H9 (cell line): ENCODE data around the gene AFAP1L2. TPM values are rescaled to one million over a fixed set of nuclear protein-coding genes. Genes with fewer than 3 reads are reported as not detected.

Experiments
- DNase-seq: peaks from one replicate; pipeline ENCODE4 v3.0.0-alpha.2; 2017
- H2AFZ ChIP-seq: one replicate; pipeline ENCODE4 v1.6.1; 2013; ENCODE audit warnings: mild to moderate bottlenecking, low read length, control low read depth, moderate library complexity
- H2AK5ac ChIP-seq: 2 replicates; pipeline ENCODE4 v1.6.1; 2013; ENCODE audit warnings: low read length, control low read depth, mixed read lengths; ENCODE audit not compliant: insufficient read length
- H2BK120ac ChIP-seq: one replicate; pipeline ENCODE4 v1.6.1; 2013; ENCODE audit warnings: low read depth, mild to moderate bottlenecking, low read length, control low read depth, inconsistent platforms; ENCODE audit not compliant: poor library complexity, severe bottlenecking
- H2BK12ac ChIP-seq: 2 replicates; pipeline ENCODE4 v1.6.1; 2013; ENCODE audit warnings: low read length, control low read depth, mixed read lengths, low read depth; ENCODE audit not compliant: insufficient read length
- H2BK15ac ChIP-seq: 2 replicates; pipeline ENCODE4 v1.6.1; 2013; ENCODE audit warnings: low read depth, low read length, control low read depth
- H2BK20ac ChIP-seq: one replicate; pipeline ENCODE4 v1.6.1; 2013; ENCODE audit warnings: low read depth, mild to moderate bottlenecking, low read length, control low read depth, inconsistent platforms; ENCODE audit not compliant: poor library complexity, severe bottlenecking
- H2BK5ac ChIP-seq: 2 replicates; pipeline ENCODE4 v1.6.1; 2013; ENCODE audit warnings: low read length, control low read depth, mixed read lengths; ENCODE audit not compliant: insufficient read length
- H3K14ac ChIP-seq: 2 replicates; pipeline ENCODE4 v1.6.1; 2013; ENCODE audit warnings: low read length, control low read depth; ENCODE audit not compliant: insufficient read depth
- H3K18ac ChIP-seq: 2 replicates; pipeline ENCODE4 v1.6.1; 2013; ENCODE audit warnings: low read depth, mild to moderate bottlenecking, mixed read lengths, low read length, control low read depth; ENCODE audit not compliant: insufficient read length
- H3K23ac ChIP-seq: 2 replicates; pipeline ENCODE4 v1.6.1; 2013; ENCODE audit warnings: low read length, control low read depth, mixed read lengths, low read depth; ENCODE audit not compliant: insufficient read length
- H3K23me2 ChIP-seq: 2 replicates; pipeline ENCODE4 v1.6.1; 2013; ENCODE audit warnings: low read depth, mild to moderate bottlenecking, mixed read lengths, low read length, control low read depth; ENCODE audit not compliant: insufficient read length, poor library complexity, severe bottlenecking
- H3K27ac ChIP-seq: 2 replicates; pipeline ENCODE4 v1.5.1; 2013; ENCODE audit warnings: low read length, control low read depth, mixed read lengths, low read depth; ENCODE audit not compliant: insufficient read length
- H3K27me3 ChIP-seq: 2 replicates; pipeline ENCODE4 v1.6.1; 2013; ENCODE audit warnings: low read length, control low read depth, inconsistent platforms; ENCODE audit not compliant: insufficient read depth
- H3K4ac ChIP-seq: 2 replicates; pipeline ENCODE4 v1.6.1; 2013; ENCODE audit warnings: low read depth, mild to moderate bottlenecking, control low read depth, inconsistent platforms, low read length, moderate library complexity
- H3K4me1 ChIP-seq: 2 replicates; pipeline ENCODE4 v1.6.1; 2013; ENCODE audit warnings: low read length, control low read depth, inconsistent platforms; ENCODE audit not compliant: insufficient read depth
- H3K4me2 ChIP-seq: 2 replicates; pipeline ENCODE4 v1.6.1; 2013; ENCODE audit warnings: low read length, control low read depth, mixed read lengths; ENCODE audit not compliant: insufficient read length, insufficient read depth
- H3K56ac ChIP-seq: 2 replicates; pipeline ENCODE4 v1.6.1; 2013; ENCODE audit warnings: low read depth, mild to moderate bottlenecking, mixed read lengths, low read length, control low read depth; ENCODE audit not compliant: insufficient read length
- H3K79me1 ChIP-seq: 2 replicates; pipeline ENCODE4 v1.6.1; 2013; ENCODE audit warnings: low read depth, mild to moderate bottlenecking, moderate library complexity, low read length, control low read depth, inconsistent platforms; ENCODE audit not compliant: insufficient read depth, poor library complexity, severe bottlenecking
- H3K79me2 ChIP-seq: 2 replicates; pipeline ENCODE4 v1.6.1; 2013; ENCODE audit warnings: low read length, control low read depth, inconsistent platforms; ENCODE audit not compliant: insufficient read depth
- H3K9ac ChIP-seq: 2 replicates; pipeline ENCODE4 v1.6.1; 2013; ENCODE audit warnings: low read length, control low read depth, mixed read lengths; ENCODE audit not compliant: insufficient read length; ENCODE audit errors: extremely low read depth
- H3K9me3 ChIP-seq: one replicate; pipeline ENCODE4 v1.6.1; 2013; ENCODE audit warnings: low read depth, low read length, inconsistent platforms; ENCODE audit not compliant: control insufficient read depth
- H3T11ph ChIP-seq: one replicate; pipeline ENCODE4 v1.6.1; 2013; ENCODE audit warnings: mild to moderate bottlenecking, low read length, control low read depth, inconsistent platforms
- H4K20me1 ChIP-seq: one replicate; pipeline ENCODE4 v1.6.1; 2013; ENCODE audit not compliant: control insufficient read depth, insufficient read length, insufficient read depth
- H4K5ac ChIP-seq: 2 replicates; pipeline ENCODE4 v1.6.1; 2013; ENCODE audit warnings: low read depth, mild to moderate bottlenecking, mixed read lengths, low read length, control low read depth; ENCODE audit not compliant: insufficient read length
- H4K8ac ChIP-seq: replicated peaks from 2 replicates; pipeline ENCODE4 v1.6.1; 2013; ENCODE audit warnings: low read length, control low read depth, mixed read lengths, low read depth; ENCODE audit not compliant: insufficient read length
- H4K91ac ChIP-seq: 2 replicates; pipeline ENCODE4 v1.6.1; 2013; ENCODE audit warnings: low read depth, mild to moderate bottlenecking, moderate library complexity, mixed read lengths, low read length, control low read depth; ENCODE audit not compliant: insufficient read length
- H3K27ac Mint-ChIP-seq, 3 experiments: 2 replicates in 2 of 3; 3 replicates in 1 of 3; pipeline ENCODE4 v1.8.0; 2020 to 2021; ENCODE audit warnings: mixed read lengths in 3 of 3, mild to moderate bottlenecking in 1 of 3, moderate library complexity in 1 of 3
- H3K27me3 Mint-ChIP-seq: 2 replicates; pipeline ENCODE4 v1.8.0; 2021; ENCODE audit warnings: low read depth, mild to moderate bottlenecking, moderate library complexity, mixed read lengths
- H3K36me3 Mint-ChIP-seq, 3 experiments: 2 replicates in 2 of 3; 3 replicates in 1 of 3; pipeline ENCODE4 v1.8.0; 2020 to 2021; ENCODE audit warnings: low read depth in 3 of 3, mixed read lengths in 3 of 3; ENCODE audit not compliant: insufficient read depth in 1 of 3
- H3K4me1 Mint-ChIP-seq, 2 experiments: 2 replicates each; pipeline ENCODE4 v1.8.0; 2020; ENCODE audit warnings: mixed read lengths in 2 of 2
- H3K4me3 Mint-ChIP-seq, 2 experiments: 2 replicates in 1 of 2; 3 replicates in 1 of 2; pipeline ENCODE4 v1.8.0; 2020 to 2021; ENCODE audit warnings: mild to moderate bottlenecking in 2 of 2, mixed read lengths in 2 of 2, moderate library complexity in 1 of 2
- H3K9me3 Mint-ChIP-seq, 2 experiments: 2 replicates in 1 of 2; 3 replicates in 1 of 2; pipeline ENCODE4 v1.8.0; 2020; ENCODE audit warnings: mild to moderate bottlenecking in 2 of 2, mixed read lengths in 2 of 2, moderate library complexity in 1 of 2
- CTCF ChIP-seq: fragments of 200-600 bp; sonication (generic); conservative IDR thresholded peaks from 3 replicates; pipeline ENCODE4 v1.8.0; 2021; ENCODE audit warnings: antibody characterized with exemption, mild to moderate bottlenecking
- WGBS: extraction: QIAGEN DNeasy Blood & Tissue Kit; methylation state at CpG from one replicate; pipeline ENCODE4 v1.1.7; 2013; ENCODE audit warnings: missing lambda C conversion rate, low lambda C conversion rate, mixed read lengths; ENCODE audit not compliant: insufficient read length; ENCODE audit errors: extremely low coverage; 5-methylcytosine and 5-hydroxymethylcytosine counted together
- total RNA-seq: library from RNA; stranded (reverse); gene quantifications from 2 replicates; pipeline ENCODE4 v1.2.1, GENCODE V29; 2021

AFAP1L2 gene
- total RNA-seq, 1 experiment from 2014 or later, result 0.77 TPM

- H3K9me3 Mint-ChIP-seq, result no peaks in the 10 kb centered on the region
Observed at GRCh38 chr10:114362826-114363355, 41.4 kb downstream of the AFAP1L2 start.

More at GRCh38 chr10:114362826-114363355, 41.4 kb downstream of the AFAP1L2 start:
- H3K9me3 ChIP-seq, result no peaks in the 10 kb centered on the region
- no peaks in the 10 kb centered on the region for H3K23me2 ChIP-seq
- H4K8ac ChIP-seq, result no peak overlapping the region
- Mint-ChIP-seq H3K27ac (no peak overlapping the region), H3K36me3 (no peaks in the 10 kb centered on the region), H3K4me3 (no peak overlapping the region), H3K4me1 (peaks cover 17 to 18% of the 10 kb centered on the region in 2 experiments), H3K27me3 (no peaks in the 10 kb centered on the region; the same call in 1 of the 2 replicates)
- H3K27me3 ChIP-seq, result no peaks in the 10 kb centered on the region
- no peak overlapping the region for H3K4me2 ChIP-seq
- no peak for TF ChIP-seq CTCF
- no peak overlapping the region for H3K56ac ChIP-seq
- H3K4ac ChIP-seq, result no peak overlapping the region
- H3K23ac ChIP-seq, result no peak overlapping the region
- H3K14ac ChIP-seq, result no peak overlapping the region
- H3T11ph ChIP-seq, result no peak overlapping the region
- H3K4me1 ChIP-seq, result peaks cover 7% of the 10 kb centered on the region; the same call in 1 of the 2 replicates
- no peak overlapping the region for H2BK5ac ChIP-seq
- H3K79me1 ChIP-seq, result no peaks in the 10 kb centered on the region
- no peak overlapping the region for H2BK120ac ChIP-seq
- no peak overlapping the region for H2AK5ac ChIP-seq
- H2BK15ac ChIP-seq, result no peak overlapping the region
- no peak overlapping the region for H3K27ac ChIP-seq
- no peak overlapping the region for H4K5ac ChIP-seq
- no peak for DNase-seq
- H4K20me1 ChIP-seq, result no peaks in the 10 kb centered on the region
- H2BK12ac ChIP-seq, result no peak overlapping the region
- no peak overlapping the region for H4K91ac ChIP-seq
- H3K79me2 ChIP-seq, result no peaks in the 10 kb centered on the region
- no peak overlapping the region for H3K18ac ChIP-seq
- H2BK20ac ChIP-seq, result no peak overlapping the region
- WGBS, result no CpG with 5 or more reads among the region's 16 CpGs
- no peak overlapping the region for H3K9ac ChIP-seq
- no peak overlapping the region for H2AFZ ChIP-seq
